K562 (cell line): Measurements from ENCODE around the gene WHAMM.

Source experiments
- BHLHE40 ChIP-seq: IDR thresholded peaks from 2 replicates; pipeline ENCODE4 v1.6.1; 2011; ENCODE audit warnings: low read length, improper control_type of control experiment
- POLR2A ChIP-seq: fragments of 450-650 bp; conservative IDR thresholded peaks from 2 replicates; pipeline ENCODE4 v1.6.1; 2016
- STAT5B ChIP-seq: fragments of 250-450 bp; sonication (Bioruptor Pico); IDR thresholded peaks from 2 replicates; pipeline ENCODE4 v1.8.0; 2021; ENCODE audit warnings: mild to moderate bottlenecking, inconsistent platforms
- ZNF592 ChIP-seq: fragments of 450-650 bp; IDR thresholded peaks from 2 replicates; pipeline ENCODE4 v1.6.1; 2017; ENCODE audit warnings: antibody characterized with exemption, mild to moderate bottlenecking

GRCh38 chr15:82840166-82840565 lies 30.7 kb downstream of the WHAMM start:
- TF ChIP-seq BHLHE40: no peak
- TF ChIP-seq STAT5B (CRISPR knock-in tag): no peak
- no peak for TF ChIP-seq POLR2A
- TF ChIP-seq ZNF592: no peak
